Psoas muscle (tissue), 8 donors: ENCODE measurements around the gene FAM193B. TPM values are rescaled to one million over a fixed set of nuclear protein-coding genes. Genes with fewer than 3 reads are reported as not detected.

Experiments used
- ATAC-seq, 4 donors: fragments of 200-7000 bp; cut with Tn5 transposase; one replicate each; pipeline ENCODE4 v1.9.1; 2020; ENCODE audit warnings: moderate library complexity in 3 of 4, mild to moderate bottlenecking in 2 of 4
- DNase-seq, 2 donors: peaks; one replicate each; pipeline ENCODE4 v3.0.0-alpha.2; 2020
- H3K27ac ChIP-seq: fragments of 200-600 bp; one replicate; pipeline ENCODE4 v1.8.0; 2022
- H3K27me3 ChIP-seq, 3 donors: fragments of 200-600 bp in 1 of 3; one replicate each; pipeline versions ENCODE4 v1.6.1 to v1.8.0; 2013 to 2022; ENCODE audit warnings: low read length in 2 of 3, mild to moderate bottlenecking in 2 of 3, moderate library complexity in 1 of 3; ENCODE audit not compliant: insufficient read depth in 3 of 3
- H3K36me3 ChIP-seq, 2 donors: fragments of 200-600 bp in 1 of 2; one replicate each; pipeline versions ENCODE4 v1.6.1 to v1.8.0; 2013 to 2022; ENCODE audit warnings: low read depth in 1 of 2, mild to moderate bottlenecking in 1 of 2, moderate library complexity in 1 of 2; ENCODE audit not compliant: insufficient read depth in 1 of 2
- H3K4me1 ChIP-seq: fragments of 200-600 bp; one replicate; pipeline ENCODE4 v1.8.0; 2022
- H3K4me3 ChIP-seq: fragments of 200-600 bp; one replicate; pipeline ENCODE4 v1.8.0; 2022; ENCODE audit warnings: mild to moderate bottlenecking
- H3K9me3 ChIP-seq: fragments of 200-600 bp; one replicate; pipeline ENCODE4 v1.8.0; 2022
- CTCF ChIP-seq: fragments of 200-600 bp; IDR thresholded peaks from one replicate; pipeline ENCODE4 v1.8.0; 2022; ENCODE audit warnings: antibody characterized with exemption
- WGBS, 3 donors: extraction: QIAGEN DNeasy Blood & Tissue Kit; methylation state at CpG; one replicate each; pipeline versions ENCODE4 v1.1.6 to v1.1.7; 2013; 5-methylcytosine and 5-hydroxymethylcytosine counted together
- intact Hi-C, 2 donors: fragments of 100-400 bp; cut with DNase I; formaldehyde crosslinking; loops; one replicate each; pipeline versions ENCODE4 v1.11.0 to v1.14.2; 2022
- polyA plus RNA-seq, 3 donors: library from polyadenylated mRNA; stranded (reverse); fragments of 200-250 nt; gene quantifications; one replicate each; pipeline ENCODE4 v1.2.3, GENCODE V29; 2013
- total RNA-seq, 4 donors: library from RNA; stranded (reverse); fragmentation: NEBNext Ultra II Directional in 2 of 4; extraction: Animal tissue kit (Norgen Biotek cat#: 25700) in 2 of 4; gene quantifications; one replicate each; pipeline versions ENCODE4 v1.2.1 to v1.2.4, GENCODE V29; 2021 to 2023
- donor health status: healthy with polysubstance abuse.
- donor health status: DM: no; HTN: no; CAD: no; lungs with moderate emphysema.
- donor health status: Bipolar disorder and iron deficiency.
- donor health status: healthy.
- donor health status: DM: yes; HTN: yes; CAD: no.
- donor health status: DM: no; HTN: no; CAD: no.
- donor health status: DM: no; HTN: no; CAD: no.
- donor health status: DM: yes; HTN: yes; CAD: no.

FAM193B gene
- total and polyA plus RNA-seq, 7 donors: 26.9 to 36.7 (median 28.4) TPM

DNA sequence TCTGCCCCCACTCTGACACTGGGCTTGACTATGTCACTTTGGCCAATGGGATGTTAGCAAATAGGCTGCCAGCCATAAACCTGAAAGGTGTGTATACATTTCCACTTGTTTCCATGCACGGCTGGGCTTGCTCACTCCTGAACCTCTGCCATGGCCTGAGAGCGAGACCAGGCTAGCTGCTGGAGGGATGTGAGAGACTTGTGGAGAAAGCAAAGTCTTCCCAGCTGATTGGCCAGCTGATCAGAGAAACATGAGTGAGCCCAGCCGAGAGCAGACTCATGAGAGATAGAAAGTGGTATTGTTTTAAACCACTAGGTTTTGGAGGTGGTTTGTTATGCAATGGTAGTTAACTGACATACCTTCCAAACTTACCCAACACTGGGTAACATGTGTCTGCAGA, 13.9 kb downstream of the FAM193B start:
- Histone ChIP-seq H3K27ac (peak overlapping the region; percentile 86), H3K9me3 (no peaks in the 10 kb centered on the region), H3K36me3 (peaks cover 4 to 30% of the 10 kb centered on the region in 2 donors), H3K4me3 (no peak overlapping the region), H3K4me1 (peaks cover 96% of the 10 kb centered on the region), H3K27me3 (no peaks in the 10 kb centered on the region)
- ATAC-seq (no peak), DNase-seq (no peak)
- 54 to 74% (median 72%) methylated on average over 3 of the region's 3 CpGs for WGBS, 3 donors
- no peak for TF ChIP-seq CTCF
- intact Hi-C loops: loop anchor here in 1 of 2 donors (10.0 kb wide), 1 partner anchor 54 kb away; the partner anchor contains the start of gene TMED9

DNA sequence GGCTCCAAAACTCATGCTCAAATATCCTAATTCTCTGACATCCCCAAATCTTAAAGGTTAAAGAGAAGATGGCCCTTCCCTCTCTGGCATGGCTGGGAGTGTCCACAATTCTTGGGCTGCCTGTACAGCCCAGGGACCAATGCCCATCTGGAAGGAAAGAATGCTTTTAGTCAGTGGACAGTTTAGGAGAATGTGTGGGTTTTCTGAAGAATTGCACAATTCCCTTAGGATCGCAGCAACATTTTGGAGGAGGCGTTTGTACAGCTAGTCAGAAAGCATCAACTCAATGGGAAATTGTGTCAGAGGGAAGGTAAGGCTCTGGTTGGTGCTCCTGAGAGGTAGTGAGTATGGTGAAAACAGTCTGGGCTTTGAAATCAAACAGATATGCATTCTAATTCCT, 15.0 kb downstream of the FAM193B start:
- DNase-seq (no peak), ATAC-seq (peak in 2 of 4 donors; percentile 17 to 19)
- peak overlapping the region; percentile 11 for H3K4me3 ChIP-seq
- 57 to 83% (median 59%) methylated on average over 2 of the region's 2 CpGs for WGBS, 3 donors
- peaks cover 4 to 39% of the 10 kb centered on the region in 2 donors for H3K36me3 ChIP-seq
- no peaks in the 10 kb centered on the region for H3K27me3 ChIP-seq
- no peak for TF ChIP-seq CTCF
- peaks cover 96% of the 10 kb centered on the region for H3K4me1 ChIP-seq
- intact Hi-C loops: no loop called here
- H3K9me3 ChIP-seq: no peaks in the 10 kb centered on the region
- H3K27ac ChIP-seq: peak overlapping the region; percentile 86

GRCh38 chr5:177538876-177539275, 15.5 kb downstream of the FAM193B start:
- Histone ChIP-seq H3K27ac (peak overlapping the region; percentile 86), H3K36me3 (peaks cover 4 to 42% of the 10 kb centered on the region in 2 donors), H3K4me1 (peaks cover 96% of the 10 kb centered on the region), H3K4me3 (peak overlapping the region; percentile 11), H3K27me3 (no peaks in the 10 kb centered on the region), H3K9me3 (no peaks in the 10 kb centered on the region)
- WGBS, 3 donors: 33 to 50% (median 36%) methylated on average over 10 of the region's 10 CpGs
- intact Hi-C loops: no loop called here
- TF ChIP-seq CTCF: no peak
- DNase-seq (peak; percentile 60 to 83), ATAC-seq (peak; percentile 78 to 86 (median 80))

GRCh38 chr5:177537389-177538361, 16.7 kb downstream of the FAM193B start:
- Histone ChIP-seq H3K27ac (peak overlapping the region; percentile 86), H3K9me3 (no peaks in the 10 kb centered on the region), H3K27me3 (no peaks in the 10 kb centered on the region), H3K36me3 (peaks cover 4 to 54% of the 10 kb centered on the region in 2 donors), H3K4me1 (peaks cover 85% of the 10 kb centered on the region), H3K4me3 (peak overlapping the region; percentile 16)
- ATAC-seq (peak; percentile 44 to 65 (median 60)), DNase-seq (peak; percentile 53 to 73)
- intact Hi-C loops: no loop called here
- WGBS, 3 donors: 8 to 15% (median 11%) methylated on average over 15 of the region's 15 CpGs
- no peak for TF ChIP-seq CTCF
